Fibroblast of mammary gland (primary cell): Measurements from ENCODE around the gene GNAL.
A peak's percentile ranks its signal among the peaks of the same experiment; 100 is the strongest.

Experiments used
- DNase-seq: peaks from one replicate; pipeline ENCODE4 v3.0.0-alpha.2; 2010; ENCODE audit warnings: low read depth
- H3K4me3 ChIP-seq: 2 replicates; pipeline ENCODE4 v1.5.1; 2011; ENCODE audit warnings: low read depth, mild to moderate bottlenecking, low read length, moderate library complexity; ENCODE audit not compliant: control insufficient read depth
- CTCF ChIP-seq: conservative IDR thresholded peaks from 2 replicates; pipeline ENCODE4 v1.5.1; 2011; ENCODE audit warnings: low read depth, low read length, inconsistent platforms; ENCODE audit not compliant: control insufficient read depth, insufficient read depth

GNAL gene

GRCh38 chr18:11657152-11657551, 31.9 kb upstream of the GNAL start:
- H3K4me3 ChIP-seq = no peak overlapping the region
- DNase-seq = no peak
- TF ChIP-seq CTCF = no peak

DNA sequence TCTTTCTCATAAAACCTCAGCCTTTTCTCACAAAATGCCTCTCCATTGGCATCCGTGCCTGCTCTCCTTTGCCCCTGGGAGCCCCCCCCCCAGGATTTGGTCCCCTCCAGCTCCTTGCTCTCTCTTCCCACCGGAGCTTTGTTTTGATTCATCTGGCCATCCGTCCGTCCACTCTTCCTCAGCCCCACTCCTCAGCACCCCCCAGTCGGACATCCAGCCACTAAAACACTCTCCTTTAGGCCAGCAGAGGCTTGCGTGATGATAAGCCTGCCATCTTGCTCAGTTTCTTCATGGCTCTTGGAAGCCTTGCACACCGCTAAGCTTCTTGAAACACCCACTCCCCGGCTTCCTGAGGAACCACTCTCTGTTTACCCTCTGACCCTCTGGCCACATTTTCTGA, 31.5 kb upstream of the GNAL start:
- no peak for DNase-seq
- no peak for TF ChIP-seq CTCF

GRCh38 chr18:11658019-11658418, 31.0 kb upstream of the GNAL start:
- TF ChIP-seq CTCF = no peak
- no peak for DNase-seq
- H3K4me3 ChIP-seq = no peak overlapping the region

More for the DNA sequence above, 31.5 kb upstream of the GNAL start:
- H3K4me3 ChIP-seq = no peak overlapping the region

GRCh38 chr18:11658989-11659388, 30.1 kb upstream of the GNAL start:
- TF ChIP-seq CTCF = no peak
- H3K4me3 ChIP-seq = no peak overlapping the region
- no peak for DNase-seq

DNA sequence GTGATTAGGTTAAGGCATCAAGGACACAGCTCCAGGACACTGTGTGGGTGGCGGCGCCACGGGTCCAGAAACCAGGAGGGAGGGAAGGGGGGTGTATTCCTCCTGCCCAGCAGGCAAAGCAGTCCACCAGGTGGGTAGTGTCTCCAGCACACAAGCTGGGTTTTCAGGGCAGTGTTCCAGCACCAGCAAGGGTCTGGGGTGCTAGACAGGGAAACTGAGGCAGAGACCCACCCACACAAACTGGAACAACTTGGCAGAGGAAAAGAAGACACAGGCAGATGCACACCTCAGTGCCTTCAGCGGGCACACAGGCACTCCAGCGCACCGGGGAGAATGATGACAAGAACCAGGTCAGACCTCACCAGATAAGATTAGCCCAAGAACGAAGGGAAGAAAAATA, 28.4 kb upstream of the GNAL start:
- no peak for DNase-seq

DNA sequence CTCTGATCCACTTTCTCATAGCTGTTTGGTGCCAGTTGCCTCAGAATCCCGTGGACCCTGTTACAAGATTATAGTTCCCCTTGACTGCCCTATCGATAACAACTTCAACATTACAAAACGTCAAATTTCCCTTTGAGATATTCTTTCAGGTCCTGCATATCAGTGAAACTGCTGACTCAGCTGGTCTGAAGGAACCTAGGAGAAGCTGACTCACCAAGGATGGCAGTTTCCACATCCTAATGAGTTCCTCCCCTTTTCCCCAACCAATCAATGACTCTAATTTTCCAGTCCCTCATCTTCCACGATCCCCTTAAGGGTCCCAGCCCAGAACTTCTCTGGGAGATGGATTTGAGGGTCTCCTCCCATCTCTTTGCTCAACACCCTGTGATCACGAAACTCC, 27.6 kb upstream of the GNAL start:
- H3K4me3 ChIP-seq = no peak overlapping the region
- peak; percentile 25 for DNase-seq
- TF ChIP-seq CTCF = no peak

More for the DNA sequence above, 28.4 kb upstream of the GNAL start:
- no peak overlapping the region for H3K4me3 ChIP-seq
- no peak for TF ChIP-seq CTCF

DNA sequence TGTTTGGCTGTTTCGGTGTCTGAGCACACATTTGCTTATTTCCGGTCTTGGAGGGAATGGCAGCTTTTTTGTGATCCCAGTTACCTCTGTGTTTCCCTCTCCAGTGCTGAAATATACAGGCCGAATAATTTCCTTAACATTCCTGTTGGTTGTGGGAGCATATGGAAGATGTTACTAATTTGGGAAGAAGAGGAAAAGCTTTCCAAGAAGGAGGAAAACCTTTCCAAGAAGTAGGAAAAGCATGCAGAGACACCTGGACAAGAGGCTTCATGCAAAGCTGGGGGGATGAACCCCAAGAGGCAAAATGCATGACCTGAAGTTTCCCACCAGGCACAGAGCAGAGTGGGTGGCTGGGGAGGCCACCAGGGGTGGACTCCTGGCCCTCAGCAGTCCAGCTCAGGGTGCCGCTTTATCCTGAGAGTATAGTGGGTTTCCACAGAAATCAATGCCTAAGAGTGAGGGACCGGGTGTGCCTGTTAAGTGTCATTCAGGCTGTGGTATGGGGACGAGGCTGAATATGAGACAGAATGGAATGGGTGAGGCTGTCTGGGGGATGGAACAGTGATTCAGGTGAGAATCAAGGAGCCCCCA, 25.5 kb upstream of the GNAL start:
- TF ChIP-seq CTCF = no peak
- no peak overlapping the region for H3K4me3 ChIP-seq
- DNase-seq = no peak
